HG03558 (cell line): ENCODE data around the gene AKAP1.

Source experiments
- ATAC-seq: cut with Tn5 transposase; IDR thresholded peaks from one replicate; pipeline ENCODE4 v1.9.1; 2021; ENCODE audit warnings: moderate number of reproducible peaks; ENCODE audit not compliant: unreplicated experiment; ENCODE audit errors: extremely low read depth

AKAP1 gene

GRCh38 chr17:57084802-57085447 lies at the start of gene AKAP1:
AKAP1 (plus strand) TSS chr17:57085246; CDS start chr17:57105465, 20,219 bp downstream.
- ATAC-seq: peak; percentile 85

- ATAC-seq: no peak
These were observed 49.0 kb upstream of the AKAP1 start for GRCh38 chr17:57035971-57036481.

- no peak for ATAC-seq
These were observed 47.6 kb upstream of the AKAP1 start for GRCh38 chr17:57037411-57037810.

- no peak for ATAC-seq
These were observed 46.6 kb upstream of the AKAP1 start for GRCh38 chr17:57038486-57038885.

- ATAC-seq: no peak
These were observed 44.5 kb upstream of the AKAP1 start for GRCh38 chr17:57040571-57040970.

- no peak for ATAC-seq
These were observed 41.8 kb upstream of the AKAP1 start for GRCh38 chr17:57043276-57043675.

- ATAC-seq: no peak
These were observed 39.8 kb upstream of the AKAP1 start for GRCh38 chr17:57044976-57045867.

GRCh38 chr17:57045868-57046704 lies 39.0 kb upstream of the AKAP1 start:
- ATAC-seq: no peak

GRCh38 chr17:57046749-57047148 lies 38.3 kb upstream of the AKAP1 start:
- no peak for ATAC-seq

- ATAC-seq: no peak
These were observed 37.0 kb upstream of the AKAP1 start for GRCh38 chr17:57048096-57048495.

- ATAC-seq: no peak
These were observed 34.7 kb upstream of the AKAP1 start for GRCh38 chr17:57050306-57050705.

- no peak for ATAC-seq
These were observed 33.1 kb upstream of the AKAP1 start for GRCh38 chr17:57051886-57052361.

- no peak for ATAC-seq
These were observed 22.2 kb upstream of the AKAP1 start for GRCh38 chr17:57062865-57063264.

GRCh38 chr17:57067162-57067561 lies 17.9 kb upstream of the AKAP1 start:
- ATAC-seq: no peak

- no peak for ATAC-seq
These were observed 17.3 kb upstream of the AKAP1 start for GRCh38 chr17:57067781-57068180.

- no peak for ATAC-seq
These were observed 16.8 kb upstream of the AKAP1 start for GRCh38 chr17:57068222-57068658.

- ATAC-seq: no peak
These were observed 16.3 kb upstream of the AKAP1 start for GRCh38 chr17:57068707-57069106.

- no peak for ATAC-seq
These were observed 12.8 kb upstream of the AKAP1 start for GRCh38 chr17:57071991-57072944.

- ATAC-seq: no peak
These were observed 11.4 kb upstream of the AKAP1 start for GRCh38 chr17:57073626-57074025.
